Breast epithelium (tissue), 4 donors: ENCODE results near the gene ZNF438. TPM values are rescaled to one million over a fixed set of nuclear protein-coding genes. Genes with fewer than 3 reads are reported as not detected.
"Not testable (repeated sequence)": the region's sequence is repeated elsewhere in the genome, so short reads cannot be mapped to it uniquely, and the experiment has no call there.

Source experiments
- DNase-seq, 2 donors: peaks; one replicate each; pipeline ENCODE4 v3.0.0-alpha.2; 2019; ENCODE audit warnings: low spot score in 2 of 2
- H3K27ac ChIP-seq, 2 donors: fragments of 200-600 bp; sonication (generic) in 1 of 2; one replicate each; pipeline ENCODE4 v1.5.1; 2016 to 2019; ENCODE audit warnings: mild to moderate bottlenecking in 1 of 2
- H3K27me3 ChIP-seq, 2 donors: fragments of 200-600 bp; sonication (generic) in 1 of 2; one replicate each; pipeline versions ENCODE4 v1.5.1 to v1.6.0; 2017 to 2019; ENCODE audit warnings: control low read depth in 1 of 2, mild to moderate bottlenecking in 1 of 2
- H3K36me3 ChIP-seq: fragments of 200-600 bp; one replicate; pipeline ENCODE4 v1.5.1; 2019
- H3K4me1 ChIP-seq, 2 donors: fragments of 200-600 bp; sonication (generic); one replicate each; pipeline ENCODE4 v1.5.1; 2016 to 2019; ENCODE audit warnings: control low read depth in 1 of 2
- H3K4me3 ChIP-seq, 3 donors: fragments of 200-600 bp; sonication (generic); 1 replicate in 2 of 3; 2 replicates in 1 of 3; pipeline ENCODE4 v1.5.1; 2016 to 2019; ENCODE audit warnings: mild to moderate bottlenecking in 3 of 3, moderate library complexity in 2 of 3
- H3K9me3 ChIP-seq, 2 donors: fragments of 200-600 bp; sonication (generic) in 1 of 2; one replicate each; pipeline ENCODE4 v1.5.1; 2016 to 2019; ENCODE audit warnings: control low read depth in 1 of 2
- POLR2A ChIP-seq: fragments of 450-650 bp; IDR thresholded peaks from one replicate; pipeline ENCODE4 v1.6.1; 2016; ENCODE audit warnings: antibody characterized with exemption, mild to moderate bottlenecking, moderate library complexity
- POLR2AphosphoS5 ChIP-seq, 3 donors: sonication (generic); formaldehyde crosslinking; IDR thresholded peaks; one replicate each; pipeline ENCODE4 v1.6.1; 2017; ENCODE audit warnings: antibody characterized with exemption in 3 of 3
- intact Hi-C: fragments of 100-400 bp; cut with DNase I; formaldehyde crosslinking; loops from one replicate; pipeline ENCODE4 v1.15.1; 2023; ENCODE audit warnings: low total_unique reads
- total RNA-seq, 3 donors: library from RNA; depleted of rRNA; stranded (reverse); fragments of >200 nt; gene quantifications; one replicate each; pipeline ENCODE4 v1.1.0, GENCODE V29; 2016
- TF ChIP-seq, protein P1 (sequence below), 3 donors: fragments of 450-650 bp; IDR thresholded peaks; one replicate each; pipeline ENCODE4 v1.5.1; 2016 to 2017; ENCODE audit warnings: antibody characterized with exemption in 3 of 3, mild to moderate bottlenecking in 3 of 3, moderate library complexity in 3 of 3

The ZNF438 gene
- total RNA-seq, 3 donors from 2014 or later, result 8.8 to 34.6 (median 10.0) TPM

DNA sequence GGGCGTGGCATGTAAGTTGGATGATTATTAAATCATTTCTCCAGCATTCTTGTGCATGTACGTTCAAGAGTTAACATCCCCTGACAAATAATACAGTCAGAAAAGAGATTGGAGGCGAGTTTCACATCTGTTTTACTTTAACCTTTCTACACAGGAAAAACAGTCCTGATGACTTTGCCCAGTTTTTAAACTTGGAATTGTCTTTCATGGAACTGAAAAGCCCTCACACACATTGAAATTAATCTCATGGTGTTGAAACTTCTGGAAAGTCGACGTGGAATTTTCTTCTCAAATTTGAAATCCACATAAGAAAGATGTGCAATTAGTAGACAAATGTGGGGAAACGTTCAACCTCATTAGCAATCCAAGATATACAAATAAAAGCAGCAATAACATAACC is 31.2 kb upstream of the ZNF438 start:
- TF ChIP-seq, protein P1, sequence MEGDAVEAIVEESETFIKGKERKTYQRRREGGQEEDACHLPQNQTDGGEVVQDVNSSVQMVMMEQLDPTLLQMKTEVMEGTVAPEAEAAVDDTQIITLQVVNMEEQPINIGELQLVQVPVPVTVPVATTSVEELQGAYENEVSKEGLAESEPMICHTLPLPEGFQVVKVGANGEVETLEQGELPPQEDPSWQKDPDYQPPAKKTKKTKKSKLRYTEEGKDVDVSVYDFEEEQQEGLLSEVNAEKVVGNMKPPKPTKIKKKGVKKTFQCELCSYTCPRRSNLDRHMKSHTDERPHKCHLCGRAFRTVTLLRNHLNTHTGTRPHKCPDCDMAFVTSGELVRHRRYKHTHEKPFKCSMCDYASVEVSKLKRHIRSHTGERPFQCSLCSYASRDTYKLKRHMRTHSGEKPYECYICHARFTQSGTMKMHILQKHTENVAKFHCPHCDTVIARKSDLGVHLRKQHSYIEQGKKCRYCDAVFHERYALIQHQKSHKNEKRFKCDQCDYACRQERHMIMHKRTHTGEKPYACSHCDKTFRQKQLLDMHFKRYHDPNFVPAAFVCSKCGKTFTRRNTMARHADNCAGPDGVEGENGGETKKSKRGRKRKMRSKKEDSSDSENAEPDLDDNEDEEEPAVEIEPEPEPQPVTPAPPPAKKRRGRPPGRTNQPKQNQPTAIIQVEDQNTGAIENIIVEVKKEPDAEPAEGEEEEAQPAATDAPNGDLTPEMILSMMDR (IDR thresholded peaks at IDR 0.05), result no peak
- TF ChIP-seq POLR2AphosphoS5 (IDR thresholded peaks at IDR 0.05) (no peak), POLR2A (no peak)
- no peaks in the 10 kb centered on the region for H3K36me3 ChIP-seq
- intact Hi-C loops, result no loop called here
- no peak for DNase-seq
- peaks cover 0 to 3% of the 10 kb centered on the region in 2 donors for H3K4me1 ChIP-seq
- H3K27ac ChIP-seq, result peak overlapping the region in 1 of 2 donors; percentile 38
- H3K4me3 ChIP-seq, result no peak overlapping the region
- no peaks in the 10 kb centered on the region for H3K27me3 ChIP-seq
- no peaks in the 10 kb centered on the region for H3K9me3 ChIP-seq

DNA sequence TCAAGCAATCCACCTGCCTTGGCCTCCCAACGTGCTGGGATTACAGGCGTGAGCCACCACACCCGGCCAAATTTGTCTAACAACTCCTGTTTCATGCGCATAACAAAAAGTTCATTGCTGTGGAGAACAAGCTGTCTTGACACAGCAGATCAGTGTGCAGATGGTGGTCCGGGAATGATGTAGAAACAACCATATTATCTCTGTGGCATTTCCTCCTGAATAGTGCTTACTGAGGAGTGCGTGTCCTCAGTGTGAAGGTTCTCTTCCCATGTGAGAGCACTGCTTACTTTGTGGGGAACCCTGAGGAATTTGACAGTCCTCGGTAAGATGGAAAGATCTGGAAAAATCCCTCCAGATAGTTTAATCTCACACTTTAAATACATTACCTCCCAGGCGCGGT is 30.3 kb upstream of the ZNF438 start:
- TF ChIP-seq, protein P1 (IDR thresholded peaks at IDR 0.05), result no peak

DNA sequence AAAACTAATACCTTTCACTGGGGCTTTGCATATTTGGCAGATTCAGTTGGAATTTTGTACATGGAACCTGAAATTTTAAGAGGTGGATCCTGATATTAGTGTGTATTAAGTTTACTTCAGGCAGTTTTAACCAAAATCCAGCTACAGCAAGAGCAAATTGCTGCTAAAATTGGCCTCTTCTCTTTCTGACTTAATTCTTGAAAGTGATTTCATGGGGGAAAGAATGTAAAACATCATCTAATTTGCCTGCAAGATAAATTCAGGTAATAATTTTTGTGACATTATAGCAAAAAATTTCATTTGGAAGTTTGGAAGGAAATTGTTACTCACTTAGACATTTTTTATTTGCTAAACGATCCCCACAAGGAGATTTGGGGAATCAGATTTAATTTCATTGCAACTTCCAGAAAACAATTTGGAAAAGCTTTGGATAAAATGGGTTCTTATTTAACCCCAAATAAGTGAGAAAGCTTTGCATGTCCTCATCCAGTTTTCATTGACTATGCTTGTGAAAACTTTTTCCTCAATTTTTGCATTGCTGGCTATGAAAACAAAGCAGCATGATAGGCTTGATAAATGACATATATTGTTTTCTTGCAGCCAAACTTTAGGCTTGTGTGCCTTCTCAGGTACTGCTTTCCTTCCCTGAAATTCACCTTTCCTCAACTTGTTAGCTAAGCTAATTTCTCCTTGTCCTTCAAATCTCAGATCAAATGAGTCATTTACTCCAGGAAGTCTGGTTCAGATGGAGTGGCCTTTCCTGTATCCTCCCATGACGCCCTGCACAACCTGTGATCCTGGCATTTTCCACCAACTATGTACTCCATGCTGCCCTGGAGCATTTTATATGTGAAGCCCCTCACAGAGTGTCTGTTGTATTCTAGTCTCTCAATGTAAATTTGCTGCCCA is 27.4 kb upstream of the ZNF438 start:
- Histone ChIP-seq H3K36me3 (no peaks in the 10 kb centered on the region), H3K4me3 (no peak overlapping the region), H3K27me3 (no peaks in the 10 kb centered on the region), H3K27ac (peak overlapping the region in 1 of 2 donors; percentile 25), H3K9me3 (no peaks in the 10 kb centered on the region), H3K4me1 (peaks cover 0 to 3% of the 10 kb centered on the region in 2 donors)
- DNase-seq, result no peak
- intact Hi-C loops, result no loop called here
- TF ChIP-seq POLR2A (no peak), POLR2AphosphoS5 (IDR thresholded peaks at IDR 0.05) (no peak)
- TF ChIP-seq, protein P1 (IDR thresholded peaks at IDR 0.05), result no peak

More for the DNA sequence above, 30.3 kb upstream of the ZNF438 start:
- Histone ChIP-seq H3K4me1 (peaks cover 0 to 3% of the 10 kb centered on the region in 2 donors), H3K27me3 (no peaks in the 10 kb centered on the region), H3K9me3 (no peaks in the 10 kb centered on the region), H3K4me3 (no peak overlapping the region), H3K36me3 (no peaks in the 10 kb centered on the region), H3K27ac (no peak overlapping the region)
- no peak for DNase-seq
- intact Hi-C loops, result no loop called here

DNA sequence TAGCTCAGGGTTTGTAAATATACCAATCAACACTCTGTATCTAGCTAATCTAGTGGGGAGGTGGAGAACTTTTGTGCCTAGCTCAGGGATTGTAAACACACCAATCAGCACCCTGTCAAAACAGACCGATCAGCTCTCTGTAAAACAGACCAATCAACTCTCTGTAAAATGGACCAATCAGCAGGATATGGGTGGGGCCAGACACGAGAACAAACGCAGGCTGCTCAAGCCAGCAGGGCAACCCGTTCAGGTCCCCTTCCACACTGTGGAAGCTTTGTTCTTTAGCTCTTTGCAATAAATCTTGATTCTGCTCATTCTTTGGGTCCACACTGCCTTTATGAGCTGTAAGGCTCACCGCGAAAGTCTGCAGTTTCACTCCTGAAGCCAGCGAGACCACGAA is 25.0 kb upstream of the ZNF438 start:
- H3K27ac ChIP-seq, H3K4me3 ChIP-seq, H3K36me3 ChIP-seq, H3K9me3 ChIP-seq, intact Hi-C loops, DNase-seq, H3K27me3 ChIP-seq, H3K4me1 ChIP-seq: not testable (repeated sequence)

DNA sequence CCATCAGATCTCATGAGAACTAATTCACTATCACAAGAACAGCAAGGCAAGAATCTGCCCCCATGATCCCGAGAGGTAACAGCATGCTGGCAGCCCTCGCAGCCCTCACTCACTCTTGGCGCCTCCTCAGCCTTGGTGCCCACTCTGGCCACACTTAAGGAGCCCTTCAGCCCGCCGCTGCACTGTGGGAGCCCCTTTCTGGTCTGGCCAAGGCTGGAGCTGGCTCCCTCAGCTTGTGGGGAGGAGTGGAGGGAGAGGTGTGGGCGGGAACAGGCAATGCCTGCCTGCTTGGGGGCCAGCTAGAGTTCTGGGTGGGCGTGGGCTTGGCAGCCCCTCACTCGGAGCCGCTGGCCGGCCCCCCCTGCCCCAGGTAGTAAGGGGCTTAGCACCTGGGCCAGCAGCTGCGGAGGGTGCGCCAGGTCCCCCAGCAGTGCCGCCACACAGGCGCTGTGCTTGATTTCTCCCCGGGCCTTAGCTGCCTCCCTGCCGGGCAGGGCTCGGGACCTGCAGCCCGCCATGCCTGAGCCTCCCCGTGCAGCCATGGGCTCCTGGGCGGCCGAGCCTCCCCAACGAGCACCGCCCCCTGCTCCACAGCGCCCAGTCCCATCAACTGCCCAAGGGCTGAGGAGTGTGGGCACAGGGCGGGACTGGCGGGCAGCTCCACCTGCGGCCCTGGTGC is 24.0 kb upstream of the ZNF438 start:
- DNase-seq, result no peak
- no peaks in the 10 kb centered on the region for H3K4me1 ChIP-seq
- peaks cover 0 to 4% of the 10 kb centered on the region in 2 donors for H3K9me3 ChIP-seq
- H3K36me3 ChIP-seq, result no peaks in the 10 kb centered on the region
- no peak overlapping the region for H3K4me3 ChIP-seq
- no peak overlapping the region for H3K27ac ChIP-seq
- intact Hi-C loops, result no loop called here
- TF ChIP-seq POLR2AphosphoS5 (IDR thresholded peaks at IDR 0.05) (no peak), POLR2A (no peak)
- TF ChIP-seq, protein P1 (IDR thresholded peaks at IDR 0.05), result no peak
- no peaks in the 10 kb centered on the region for H3K27me3 ChIP-seq
